Measurements from ENCODE around the gene GCDH.
"Not testable (repeated sequence)": the region's sequence is repeated elsewhere in the genome, so short reads cannot be mapped to it uniquely, and the experiment has no call there.

Gene GCDH

GRCh38 chr19:12912571-12912970 is 21.6 kb downstream of the GCDH start:
- no peak for DNase-seq

GRCh38 chr19:12913011-12913561 is 22.1 kb downstream of the GCDH start:
- DNase-seq: no peak

- DNase-seq: peak; percentile 75
Measured at GRCh38 chr19:12913851-12914690, 23.1 kb downstream of the GCDH start.

GRCh38 chr19:12915860-12916259 is 24.9 kb downstream of the GCDH start:
- DNase-seq: not testable (repeated sequence)

GRCh38 chr19:12918253-12918652 is 27.3 kb downstream of the GCDH start:
- DNase-seq: no peak

GRCh38 chr19:12921047-12921446 is 30.1 kb downstream of the GCDH start:
- no peak for DNase-seq

- no peak for DNase-seq
Measured at GRCh38 chr19:12922959-12923358, 32.0 kb downstream of the GCDH start.

GRCh38 chr19:12924621-12925310 is 33.8 kb downstream of the GCDH start:
- no peak for DNase-seq

- DNase-seq: no peak
Measured at GRCh38 chr19:12930002-12930645, 39.2 kb downstream of the GCDH start.

- DNase-seq: no peak
Measured at GRCh38 chr19:12932392-12933286, 41.7 kb downstream of the GCDH start.

GRCh38 chr19:12933287-12934072 is 42.5 kb downstream of the GCDH start, which contains the start of gene FARSA:
Gene FARSA (minus strand): TSS chr19:12933711. CDS start chr19:12933696, 15 bp downstream.
- DNase-seq: peak; percentile 92

GRCh38 chr19:12935071-12935470 is 44.1 kb downstream of the GCDH start:
- no peak for DNase-seq

GRCh38 chr19:12936582-12936981 is 45.6 kb downstream of the GCDH start:
- no peak for DNase-seq

GRCh38 chr19:12937093-12937926 is 46.4 kb downstream of the GCDH start:
- DNase-seq: no peak

- DNase-seq: peak; percentile 99
Measured at GRCh38 chr19:12937927-12938778, 47.2 kb downstream of the GCDH start, which contains the start of gene CALR. Gene CALR (plus strand): TSS chr19:12938609. CDS start chr19:12938680, 71 bp downstream.

GRCh38 chr19:12938779-12939601 is 48.0 kb downstream of the GCDH start:
- DNase-seq: peak; percentile 46

- DNase-seq: no peak
Measured at GRCh38 chr19:12939975-12940423, 49.0 kb downstream of the GCDH start.

- no peak for DNase-seq
Measured at GRCh38 chr19:12940897-12941296, 49.9 kb downstream of the GCDH start.

Measured in CD4-positive, alpha-beta T cell treated with Interleukin-17A for 4 hours (primary cell).